ENCODE measurements around the gene WWOX. TPM values are rescaled to one million over a fixed set of nuclear protein-coding genes. Genes with fewer than 3 reads are reported as not detected.

WWOX gene
- total RNA-seq, 1 donor from 2014 or later = 7.3 TPM

- Histone ChIP-seq H3K27ac (ENCODE audit: low read depth, low read length) (no peak overlapping the region), H3K9ac (ENCODE audit: low read length) (no peak overlapping the region), H3K4me1 (ENCODE audit: insufficient read depth, low read length) (no peaks in the 10 kb centered on the region), H3K4me3 (ENCODE audit: insufficient read depth, low read depth, low read length) (no peak overlapping the region), H3K9me3 (ENCODE audit: insufficient read depth, low read depth, low read length) (no peaks in the 10 kb centered on the region), H4K20me1 (ENCODE audit: insufficient read depth, low read length) (no peaks in the 10 kb centered on the region), H2AFZ (ENCODE audit: low read depth, low read length) (no peak overlapping the region), H3K36me3 (ENCODE audit: insufficient read depth, low read length) (no peaks in the 10 kb centered on the region), H3K4me2 (ENCODE audit: low read length) (no peak overlapping the region), H3K27me3 (ENCODE audit: insufficient read depth, low read length) (no peaks in the 10 kb centered on the region), H3K79me2 (ENCODE audit: insufficient read depth, low read length) (no peaks in the 10 kb centered on the region)
- TF ChIP-seq CTCF (IDR thresholded peaks at IDR 0.05; ENCODE audit: insufficient read depth, low read depth, low read length) = no peak
- no peak for TF ChIP-seq EZH2 (IDR thresholded peaks at IDR 0.05; ENCODE audit: insufficient read depth, low read length)
- Mint-ChIP-seq H3K4me3 (ENCODE audit: unreplicated experiment) (no peak overlapping the region), H3K9me3 (ENCODE audit: unreplicated experiment) (no peaks in the 10 kb centered on the region), H3K36me3 (ENCODE audit: low read depth, unreplicated experiment) (no peaks in the 10 kb centered on the region), H3K27ac (ENCODE audit: unreplicated experiment) (no peak overlapping the region), H3K4me1 (ENCODE audit: low read depth, unreplicated experiment) (peaks cover 10% of the 10 kb centered on the region), H3K27me3 (ENCODE audit: low read depth, unreplicated experiment) (no peaks in the 10 kb centered on the region)
- FAIRE-seq (no peak), DNase-seq (ENCODE audit: low read depth) (no peak)
These were observed 222.3 kb downstream of the WWOX start for GRCh38 chr16:78321620-78322360.

GRCh38 chr16:78323315-78323714 is 223.9 kb downstream of the WWOX start:
- H3K4me3 ChIP-seq (ENCODE audit: insufficient read depth, low read depth, low read length) = no peak overlapping the region
- Mint-ChIP-seq H3K4me3 (ENCODE audit: unreplicated experiment) (no peak overlapping the region), H3K27ac (ENCODE audit: unreplicated experiment) (no peak overlapping the region), H3K27me3 (ENCODE audit: low read depth, unreplicated experiment) (no peaks in the 10 kb centered on the region), H3K9me3 (ENCODE audit: unreplicated experiment) (no peaks in the 10 kb centered on the region), H3K36me3 (ENCODE audit: low read depth, unreplicated experiment) (no peaks in the 10 kb centered on the region), H3K4me1 (ENCODE audit: low read depth, unreplicated experiment) (peaks cover 7% of the 10 kb centered on the region)
- H3K4me1 ChIP-seq (ENCODE audit: insufficient read depth, low read length) = no peaks in the 10 kb centered on the region
- H3K79me2 ChIP-seq (ENCODE audit: insufficient read depth, low read length) = no peaks in the 10 kb centered on the region
- no peak overlapping the region for H2AFZ ChIP-seq (ENCODE audit: low read depth, low read length)
- FAIRE-seq = no peak
- no peak for DNase-seq (ENCODE audit: low read depth)
- no peak overlapping the region for H3K27ac ChIP-seq (ENCODE audit: low read depth, low read length)
- H3K9me3 ChIP-seq (ENCODE audit: insufficient read depth, low read depth, low read length) = no peaks in the 10 kb centered on the region
- H3K9ac ChIP-seq (ENCODE audit: low read length) = no peak overlapping the region
- H3K36me3 ChIP-seq (ENCODE audit: insufficient read depth, low read length) = no peaks in the 10 kb centered on the region
- no peak overlapping the region for H3K4me2 ChIP-seq (ENCODE audit: low read length)
- no peaks in the 10 kb centered on the region for H3K27me3 ChIP-seq (ENCODE audit: insufficient read depth, low read length)
- TF ChIP-seq CTCF (IDR thresholded peaks at IDR 0.05; ENCODE audit: insufficient read depth, low read depth, low read length) = no peak
- no peak for TF ChIP-seq EZH2 (IDR thresholded peaks at IDR 0.05; ENCODE audit: insufficient read depth, low read length)
- H4K20me1 ChIP-seq (ENCODE audit: insufficient read depth, low read length) = no peaks in the 10 kb centered on the region

- FAIRE-seq (no peak), DNase-seq (ENCODE audit: low read depth) (no peak)
- H3K27me3 Mint-ChIP-seq (ENCODE audit: low read depth, unreplicated experiment) = no peaks in the 10 kb centered on the region
- no peaks in the 10 kb centered on the region for H3K9me3 ChIP-seq (ENCODE audit: insufficient read depth, low read depth, low read length)
- H3K9ac ChIP-seq (ENCODE audit: low read length) = no peak overlapping the region
- no peak overlapping the region for H3K4me3 ChIP-seq (ENCODE audit: insufficient read depth, low read depth, low read length)
- no peaks in the 10 kb centered on the region for H3K27me3 ChIP-seq (ENCODE audit: insufficient read depth, low read length)
- H3K9me3 Mint-ChIP-seq (ENCODE audit: unreplicated experiment) = no peaks in the 10 kb centered on the region
- H3K27ac Mint-ChIP-seq (ENCODE audit: unreplicated experiment) = no peak overlapping the region
- no peaks in the 10 kb centered on the region for H3K4me1 ChIP-seq (ENCODE audit: insufficient read depth, low read length)
- no peaks in the 10 kb centered on the region for H3K36me3 Mint-ChIP-seq (ENCODE audit: low read depth, unreplicated experiment)
- no peak overlapping the region for H3K27ac ChIP-seq (ENCODE audit: low read depth, low read length)
- H3K4me3 Mint-ChIP-seq (ENCODE audit: unreplicated experiment) = no peak overlapping the region
- TF ChIP-seq CTCF (IDR thresholded peaks at IDR 0.05; ENCODE audit: insufficient read depth, low read depth, low read length) (no peak), EZH2 (IDR thresholded peaks at IDR 0.05; ENCODE audit: insufficient read depth, low read length) (no peak)
- H3K4me2 ChIP-seq (ENCODE audit: low read length) = no peak overlapping the region
- H3K4me1 Mint-ChIP-seq (ENCODE audit: low read depth, unreplicated experiment) = peaks cover 7% of the 10 kb centered on the region
- H2AFZ ChIP-seq (ENCODE audit: low read depth, low read length) = no peak overlapping the region
- H4K20me1 ChIP-seq (ENCODE audit: insufficient read depth, low read length) = no peaks in the 10 kb centered on the region
- no peaks in the 10 kb centered on the region for H3K79me2 ChIP-seq (ENCODE audit: insufficient read depth, low read length)
- no peaks in the 10 kb centered on the region for H3K36me3 ChIP-seq (ENCODE audit: insufficient read depth, low read length)
These were observed 225.3 kb downstream of the WWOX start for GRCh38 chr16:78324649-78325285.
